ENCODE measurements around the gene MUC20.

- no peak for TF ChIP-seq RXRA (IDR thresholded peaks at IDR 0.05)
- no peak for TF ChIP-seq CTCF (IDR thresholded peaks at IDR 0.05; ENCODE audit: low read depth, low read length, missing input control)
- no peak for TF ChIP-seq HNF4A (conservative IDR thresholded peaks at IDR 0.05)
- no peak for TF ChIP-seq REST (IDR thresholded peaks at IDR 0.05)
- TF ChIP-seq SP1 (IDR thresholded peaks at IDR 0.05): no peak
- no peak for TF ChIP-seq JUND (IDR thresholded peaks at IDR 0.05)
- TF ChIP-seq YY1 (IDR thresholded peaks at IDR 0.05): no peak
- no peak for TF ChIP-seq ZBTB33 (IDR thresholded peaks at IDR 0.05)
- TF ChIP-seq FOXA1 (IDR thresholded peaks at IDR 0.05): no peak
Measured at GRCh38 chr3:195705081-195705991, 15.4 kb upstream of the MUC20 start.
